ENCODE data around the gene RNF150. TPM values are rescaled to one million over a fixed set of nuclear protein-coding genes. Genes with fewer than 3 reads are reported as not detected.
A peak's percentile ranks its signal among the peaks of the same experiment; 100 is the strongest.

RNF150 gene
- total and polyA plus RNA-seq, 2 of the 4 experiments (the other 2 are of a cell fraction): 6.2 to 18.1 TPM

DNA sequence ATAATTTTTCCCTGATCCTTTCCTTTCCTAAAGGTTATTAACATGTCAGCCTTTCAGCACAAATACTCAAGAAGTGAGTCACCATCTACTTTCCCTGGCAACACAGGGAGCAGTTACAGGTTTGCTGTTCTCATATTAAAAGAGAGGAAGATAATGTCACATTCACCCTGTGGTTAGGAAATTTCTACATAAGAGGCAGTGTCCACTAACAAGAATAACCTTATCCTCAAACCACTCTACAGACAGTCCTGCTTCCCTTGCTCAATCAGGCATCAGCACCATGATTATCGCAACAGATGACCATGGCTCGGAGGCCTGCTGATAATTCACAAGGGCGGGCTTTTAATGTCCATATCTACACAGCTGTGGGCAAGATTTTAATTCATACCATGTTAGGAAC lies 30.9 kb downstream of the RNF150 start:
- Histone ChIP-seq H2BK20ac (ENCODE audit: low read depth, low read length) (no peak overlapping the region), H3K14ac (replicated peaks; ENCODE audit: low read depth, low read length) (no peak overlapping the region), H2AK5ac (ENCODE audit: low read depth, low read length) (no peak overlapping the region), H3K9me1 (ENCODE audit: insufficient read depth, low read length) (no peaks in the 10 kb centered on the region), H2BK5ac (ENCODE audit: low read depth, low read length, poor library complexity, severe bottlenecking) (no peak overlapping the region), H3K4ac (ENCODE audit: low read depth, low read length) (no peak overlapping the region), H2AK9ac (replicated peaks; ENCODE audit: low read depth, low read length, poor library complexity) (no peak overlapping the region), H4K5ac (ENCODE audit: low read depth, low read length) (no peak overlapping the region), H3K27ac (ENCODE audit: insufficient read depth, low read length) (no peak overlapping the region), H3K9me3 (ENCODE audit: control insufficient read depth, insufficient read depth, low read length) (no peaks in the 10 kb centered on the region), H3K36me3 (ENCODE audit: control insufficient read depth, insufficient read depth, low read length) (no peaks in the 10 kb centered on the region), H2BK120ac (ENCODE audit: low read depth, low read length) (no peak overlapping the region), H2BK15ac (ENCODE audit: low read depth, low read length) (no peak overlapping the region), H3K18ac (ENCODE audit: low read depth, low read length) (no peak overlapping the region), H4K8ac (ENCODE audit: low read depth in 2 of 2, low read length in 2 of 2) (no peak overlapping the region), H3K4me1 (ENCODE audit: control insufficient read depth, insufficient read depth, low read length) (peaks cover 2% of the 10 kb centered on the region; the same call in 1 of the 2 replicates), H3K9ac (ENCODE audit: low read depth, low read length) (no peak overlapping the region), H3K79me1 (ENCODE audit: low read depth in 1 of 2, low read length in 2 of 2) (peaks cover 0 to 3% of the 10 kb centered on the region in 2 experiments; a peak in 1 of 4 replicates), H3K4me3 (ENCODE audit: insufficient read depth, low read depth, low read length) (no peak overlapping the region), H2AFZ (replicated peaks; ENCODE audit: low read length, poor library complexity) (no peak overlapping the region), H3K23ac (ENCODE audit: low read depth, low read length) (no peak overlapping the region), H3K4me2 (ENCODE audit: low read depth, low read length) (no peak overlapping the region), H3K27me3 (ENCODE audit: control insufficient read depth, insufficient read depth, low read length) (no peaks in the 10 kb centered on the region), H4K91ac (ENCODE audit: insufficient read depth, low read depth, low read length) (no peak overlapping the region), H4K20me1 (ENCODE audit: insufficient read depth, low read length) (no peaks in the 10 kb centered on the region), H3K56ac (ENCODE audit: extremely low read depth, insufficient read depth, low read length) (no peak overlapping the region)
- intact Hi-C loops (cut with micrococcal nuclease) (no loop called here), dilution Hi-C loops (cut with HindIII; ENCODE audit: low sequenced_read_pairs, unreplicated experiment) (no loop called here), in situ Hi-C loops (cut with MboI; ENCODE audit: low sequenced_read_pairs) (no loop called here)
- DNase-seq (peak; percentile 80), ATAC-seq (ENCODE audit: low read depth) (peak; percentile 67)
- CTCF ChIA-PET: no interaction called here
- no TSS peak for BruUV-seq (replicated peaks)
- TF ChIP-seq ELK1 (IDR thresholded peaks at IDR 0.05; ENCODE audit: borderline replicate concordance, low read depth, low read length) (no peak), CEBPB (IDR thresholded peaks at IDR 0.05; ENCODE audit: low read depth, low read length) (peak; percentile 75), FOS (IDR thresholded peaks at IDR 0.05; ENCODE audit: low read depth, low read length) (peak; percentile 23; the same call in 1 of the 2 replicates), NFE2L2 (IDR thresholded peaks at IDR 0.05; ENCODE audit: low read depth, low read length) (no peak), BHLHE40 (IDR thresholded peaks at IDR 0.05; ENCODE audit: low read depth, low read length) (no peak), RFX5 (IDR thresholded peaks at IDR 0.05; ENCODE audit: low read depth, low read length) (peak; percentile 72)
- TF ChIP-seq, protein P1, sequence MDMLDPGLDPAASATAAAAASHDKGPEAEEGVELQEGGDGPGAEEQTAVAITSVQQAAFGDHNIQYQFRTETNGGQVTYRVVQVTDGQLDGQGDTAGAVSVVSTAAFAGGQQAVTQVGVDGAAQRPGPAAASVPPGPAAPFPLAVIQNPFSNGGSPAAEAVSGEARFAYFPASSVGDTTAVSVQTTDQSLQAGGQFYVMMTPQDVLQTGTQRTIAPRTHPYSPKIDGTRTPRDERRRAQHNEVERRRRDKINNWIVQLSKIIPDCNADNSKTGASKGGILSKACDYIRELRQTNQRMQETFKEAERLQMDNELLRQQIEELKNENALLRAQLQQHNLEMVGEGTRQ (IDR thresholded peaks at IDR 0.05; ENCODE audit: low read depth, low read length): no peak
- POLR2A ChIA-PET (ENCODE audit: unreplicated experiment): no interaction called here
- no CpG with 5 or more reads among the region's 3 CpGs for WGBS, 2 experiments (ENCODE audit: extremely low coverage in 2 of 2, insufficient read length in 1 of 2)
